Muscle layer of duodenum (tissue), 2 donors: ENCODE results near the gene ALPI.
"Not testable (repeated sequence)": the region's sequence is repeated elsewhere in the genome, so short reads cannot be mapped to it uniquely, and the experiment has no call there.

Experiments used
- H3K27ac ChIP-seq: one replicate; pipeline ENCODE4 v1.7.0; 2013; ENCODE audit warnings: mild to moderate bottlenecking, low read length
- H3K27me3 ChIP-seq: one replicate; pipeline ENCODE4 v1.7.0; 2013; ENCODE audit warnings: low read depth, mild to moderate bottlenecking, control low read depth, low read length
- H3K36me3 ChIP-seq, 2 donors: one replicate each; pipeline ENCODE4 v1.7.0; 2013; ENCODE audit warnings: low read length in 2 of 2, control low read depth in 1 of 2, mild to moderate bottlenecking in 1 of 2; ENCODE audit not compliant: insufficient read depth in 2 of 2, control insufficient read depth in 1 of 2
- H3K4me1 ChIP-seq, 2 donors: one replicate each; pipeline ENCODE4 v1.7.0; 2013; ENCODE audit warnings: low read length in 2 of 2, mild to moderate bottlenecking in 2 of 2, control low read depth in 1 of 2, moderate library complexity in 1 of 2; ENCODE audit not compliant: insufficient read depth in 2 of 2, control insufficient read depth in 1 of 2
- H3K4me3 ChIP-seq, 2 donors: one replicate each; pipeline ENCODE4 v1.7.0; 2013; ENCODE audit warnings: low read length in 2 of 2, low read depth in 1 of 2, mild to moderate bottlenecking in 1 of 2
- H3K9me3 ChIP-seq, 2 donors: one replicate each; pipeline ENCODE4 v1.7.0; 2013; ENCODE audit warnings: low read length in 2 of 2, control low read depth in 1 of 2, mild to moderate bottlenecking in 1 of 2; ENCODE audit not compliant: control insufficient read depth in 1 of 2
- donor health status: healthy.

ALPI gene

GRCh38 chr2:232416521-232417470 lies 39.2 kb upstream of the ALPI start:
- Histone ChIP-seq H3K27me3 (peaks cover 44% of the 10 kb centered on the region), H3K4me3 (no peak overlapping the region), H3K27ac (no peak overlapping the region), H3K9me3 (peaks cover 0 to under 1% of the 10 kb centered on the region in 2 donors), H3K36me3 (no peaks in the 10 kb centered on the region), H3K4me1 (peaks cover 0 to 29% of the 10 kb centered on the region in 2 donors)

- Histone ChIP-seq H3K9me3 (peaks cover 0 to 7% of the 10 kb centered on the region in 2 donors), H3K36me3 (no peaks in the 10 kb centered on the region), H3K27ac (no peak overlapping the region), H3K4me1 (peaks cover 0 to 29% of the 10 kb centered on the region in 2 donors), H3K4me3 (no peak overlapping the region), H3K27me3 (peaks cover 49% of the 10 kb centered on the region)
Measured at GRCh38 chr2:232417489-232417888, 38.5 kb upstream of the ALPI start.

GRCh38 chr2:232418056-232418455 lies 37.9 kb upstream of the ALPI start:
- peaks cover 0 to 29% of the 10 kb centered on the region in 2 donors for H3K4me1 ChIP-seq
- H3K36me3 ChIP-seq = no peaks in the 10 kb centered on the region
- H3K27ac ChIP-seq = no peak overlapping the region
- peaks cover 0 to 12% of the 10 kb centered on the region in 2 donors for H3K9me3 ChIP-seq
- H3K27me3 ChIP-seq = peaks cover 49% of the 10 kb centered on the region
- no peak overlapping the region for H3K4me3 ChIP-seq

GRCh38 chr2:232418466-232419244 lies 37.3 kb upstream of the ALPI start:
- Histone ChIP-seq H3K36me3 (no peaks in the 10 kb centered on the region), H3K9me3 (peaks cover 0 to 12% of the 10 kb centered on the region in 2 donors), H3K27me3 (peaks cover 49% of the 10 kb centered on the region), H3K4me1 (peaks cover 0 to 29% of the 10 kb centered on the region in 2 donors), H3K27ac (no peak overlapping the region), H3K4me3 (peak overlapping the region in 1 of 2 donors; percentile 52)

GRCh38 chr2:232419245-232420072 lies 36.5 kb upstream of the ALPI start:
- Histone ChIP-seq H3K27me3 (peaks cover 49% of the 10 kb centered on the region), H3K9me3 (peaks cover 0 to 12% of the 10 kb centered on the region in 2 donors), H3K36me3 (no peaks in the 10 kb centered on the region), H3K27ac (no peak overlapping the region), H3K4me3 (peak overlapping the region in 1 of 2 donors; percentile 52), H3K4me1 (peaks cover 0 to 29% of the 10 kb centered on the region in 2 donors)

DNA sequence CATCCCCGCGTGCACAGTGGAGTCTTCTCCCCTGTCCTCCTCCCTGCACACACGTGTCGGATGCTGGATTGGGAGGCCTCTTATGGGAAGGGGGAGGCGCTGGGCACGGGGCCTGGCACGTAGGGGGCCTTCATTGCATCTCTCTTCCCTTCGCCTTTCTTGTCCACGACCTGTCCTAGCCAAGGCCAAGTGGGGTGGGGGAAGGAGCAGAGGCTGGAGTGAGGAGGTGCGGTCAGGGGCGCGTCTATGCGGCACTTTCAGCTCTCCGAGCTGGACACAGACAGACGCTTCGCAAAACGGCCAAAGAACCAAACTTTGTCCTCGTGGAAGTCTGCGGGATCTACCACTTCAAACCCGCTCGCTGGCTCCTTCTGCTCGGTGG lies 35.9 kb upstream of the ALPI start:
- Histone ChIP-seq H3K27ac (no peak overlapping the region), H3K4me1 (peaks cover 0 to 29% of the 10 kb centered on the region in 2 donors), H3K36me3 (no peaks in the 10 kb centered on the region), H3K4me3 (no peak overlapping the region), H3K27me3 (peaks cover 48% of the 10 kb centered on the region), H3K9me3 (peaks cover 0 to 12% of the 10 kb centered on the region in 2 donors)

DNA sequence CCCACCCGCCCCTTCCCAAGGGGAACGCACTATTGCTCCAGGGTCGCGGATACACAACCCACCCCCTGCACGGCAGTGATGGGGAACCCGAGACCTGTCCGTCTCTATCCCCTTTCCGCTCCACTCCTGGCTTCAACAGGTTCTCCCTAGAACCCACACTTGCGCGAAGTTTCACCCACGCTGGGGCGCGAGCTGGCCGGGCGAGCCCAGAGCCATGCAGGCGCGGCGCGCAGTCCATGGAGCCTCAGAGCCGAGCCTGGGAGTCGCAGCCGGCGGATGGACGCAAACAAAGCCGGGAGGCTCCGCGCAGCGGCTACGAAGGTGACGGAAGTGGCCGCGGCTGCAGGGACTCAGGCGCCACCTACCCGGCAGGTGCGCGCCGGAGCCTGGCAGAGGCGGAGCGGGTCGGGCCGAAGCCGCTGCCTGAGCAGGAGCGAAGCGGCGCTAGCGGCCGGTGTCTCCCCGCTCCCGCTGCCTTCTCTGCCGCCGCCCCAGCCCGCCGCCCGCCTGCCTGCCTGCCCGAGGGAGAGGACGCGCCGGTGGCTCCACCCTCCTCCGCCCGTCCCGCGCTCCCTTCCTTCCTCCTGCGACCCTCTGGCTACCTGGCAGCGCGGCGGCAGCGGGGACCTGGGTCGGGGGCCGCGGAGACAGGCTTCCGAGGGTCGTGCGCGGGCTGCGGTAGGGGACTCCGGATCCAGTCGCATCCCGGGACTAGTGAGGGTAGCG lies 35.3 kb upstream of the ALPI start:
- Histone ChIP-seq H3K27ac (no peak overlapping the region), H3K36me3 (no peaks in the 10 kb centered on the region), H3K9me3 (peaks cover 0 to 12% of the 10 kb centered on the region in 2 donors), H3K4me1 (peaks cover 0 to 29% of the 10 kb centered on the region in 2 donors), H3K27me3 (peaks cover 43% of the 10 kb centered on the region), H3K4me3 (peak overlapping the region in 1 of 2 donors; percentile 34)

GRCh38 chr2:232421189-232421785 lies 34.7 kb upstream of the ALPI start:
- no peak overlapping the region for H3K27ac ChIP-seq
- peak overlapping the region in 1 of 2 donors; percentile 34 for H3K4me3 ChIP-seq
- H3K4me1 ChIP-seq = peaks cover 0 to 29% of the 10 kb centered on the region in 2 donors
- H3K9me3 ChIP-seq = peaks cover 0 to 12% of the 10 kb centered on the region in 2 donors
- peaks cover 41% of the 10 kb centered on the region for H3K27me3 ChIP-seq
- H3K36me3 ChIP-seq = no peaks in the 10 kb centered on the region

DNA sequence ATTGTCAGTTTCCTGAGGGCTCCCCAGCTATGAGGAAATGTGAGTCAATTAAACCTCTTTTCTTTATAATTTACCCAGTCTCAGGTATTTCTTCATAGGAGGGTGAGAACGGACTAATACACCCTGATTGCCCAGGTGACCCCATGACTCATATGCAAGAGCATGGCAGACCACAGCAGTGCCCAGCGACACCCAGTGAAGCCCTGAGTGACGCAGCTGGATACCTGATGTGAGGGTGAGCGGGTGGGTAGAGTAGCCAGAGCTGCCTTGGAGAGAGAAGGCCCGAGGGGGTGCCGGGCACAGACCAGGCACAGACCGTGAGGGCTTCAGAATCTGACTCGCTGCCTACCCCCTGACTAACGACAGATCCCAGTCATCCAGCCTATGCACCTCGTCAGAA lies 33.9 kb upstream of the ALPI start:
- Histone ChIP-seq H3K27me3 (peaks cover 41% of the 10 kb centered on the region), H3K9me3 (peaks cover 0 to 12% of the 10 kb centered on the region in 2 donors), H3K27ac (no peak overlapping the region), H3K4me1 (peaks cover 0 to 29% of the 10 kb centered on the region in 2 donors), H3K4me3 (no peak overlapping the region), H3K36me3 (no peaks in the 10 kb centered on the region)

GRCh38 chr2:232422996-232423395 lies 33.0 kb upstream of the ALPI start:
- not testable (repeated sequence) for H3K36me3 ChIP-seq, H3K27ac ChIP-seq, H3K4me3 ChIP-seq
- Histone ChIP-seq H3K4me1 (peaks cover 0 to 29% of the 10 kb centered on the region in 2 donors), H3K9me3 (peaks cover 0 to 12% of the 10 kb centered on the region in 2 donors), H3K27me3 (peaks cover 34% of the 10 kb centered on the region)
